ENCODE results near the gene UAP1L1. TPM values are rescaled to one million over a fixed set of nuclear protein-coding genes. Genes with fewer than 3 reads are reported as not detected.

The UAP1L1 gene
- total RNA-seq, 2 donors from 2014 or later, result 2.6 to 4.5 TPM

DNA sequence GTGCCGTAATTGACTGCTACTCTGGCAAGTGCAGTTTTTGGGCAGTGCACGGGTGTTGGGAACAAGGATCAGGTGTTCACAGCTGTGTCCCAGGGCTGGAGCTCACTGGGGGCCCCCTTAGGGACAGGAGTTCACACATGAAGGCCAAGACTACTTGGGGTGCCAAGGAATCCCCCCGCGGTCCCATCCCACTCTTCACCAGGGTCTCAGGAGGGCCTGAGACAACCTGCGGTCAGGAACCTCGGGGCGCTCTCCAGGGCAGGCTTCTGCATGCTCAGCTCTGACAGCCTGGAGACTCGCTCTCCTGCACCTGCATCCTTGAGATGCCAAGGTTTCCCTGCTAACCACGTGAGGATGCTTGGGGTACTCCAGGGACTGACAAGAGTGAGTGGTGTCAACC, 7.2 kb downstream of the UAP1L1 start:
- peaks cover 10% of the 10 kb centered on the region for H3K27me3 Mint-ChIP-seq (ENCODE audit: insufficient read depth)
- H3K4me3 Mint-ChIP-seq, result no peak overlapping the region
- no peak overlapping the region for H3K27ac Mint-ChIP-seq
- H3K9me3 Mint-ChIP-seq, result no peaks in the 10 kb centered on the region
- no peak overlapping the region for H3K4me3 ChIP-seq (ENCODE audit: low read length)
- no peak for DNase-seq
- peaks cover 7% of the 10 kb centered on the region for H3K27me3 ChIP-seq (ENCODE audit: control insufficient read depth, insufficient read depth, low read length, poor library complexity, severe bottlenecking)
- no peaks in the 10 kb centered on the region for H3K9me3 ChIP-seq (ENCODE audit: control insufficient read depth, low read length)
- TF ChIP-seq, protein P1, sequence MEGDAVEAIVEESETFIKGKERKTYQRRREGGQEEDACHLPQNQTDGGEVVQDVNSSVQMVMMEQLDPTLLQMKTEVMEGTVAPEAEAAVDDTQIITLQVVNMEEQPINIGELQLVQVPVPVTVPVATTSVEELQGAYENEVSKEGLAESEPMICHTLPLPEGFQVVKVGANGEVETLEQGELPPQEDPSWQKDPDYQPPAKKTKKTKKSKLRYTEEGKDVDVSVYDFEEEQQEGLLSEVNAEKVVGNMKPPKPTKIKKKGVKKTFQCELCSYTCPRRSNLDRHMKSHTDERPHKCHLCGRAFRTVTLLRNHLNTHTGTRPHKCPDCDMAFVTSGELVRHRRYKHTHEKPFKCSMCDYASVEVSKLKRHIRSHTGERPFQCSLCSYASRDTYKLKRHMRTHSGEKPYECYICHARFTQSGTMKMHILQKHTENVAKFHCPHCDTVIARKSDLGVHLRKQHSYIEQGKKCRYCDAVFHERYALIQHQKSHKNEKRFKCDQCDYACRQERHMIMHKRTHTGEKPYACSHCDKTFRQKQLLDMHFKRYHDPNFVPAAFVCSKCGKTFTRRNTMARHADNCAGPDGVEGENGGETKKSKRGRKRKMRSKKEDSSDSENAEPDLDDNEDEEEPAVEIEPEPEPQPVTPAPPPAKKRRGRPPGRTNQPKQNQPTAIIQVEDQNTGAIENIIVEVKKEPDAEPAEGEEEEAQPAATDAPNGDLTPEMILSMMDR (conservative IDR thresholded peaks at IDR 0.05), result no peak
- H3K9ac ChIP-seq (ENCODE audit: extremely low read depth, low read length, poor library complexity, severe bottlenecking), result no peak overlapping the region
- H3K4me1 ChIP-seq (ENCODE audit: control insufficient read depth, insufficient read depth, low read length), result no peaks in the 10 kb centered on the region
- 81 to 84% methylated on average over 9 of the region's 9 CpGs for WGBS, 2 experiments (ENCODE audit: insufficient coverage in 1 of 2, insufficient read length in 1 of 2)
- H3K27ac ChIP-seq (ENCODE audit: low read depth, low read length), result no peak overlapping the region
- peaks cover 10% of the 10 kb centered on the region for H3K4me1 Mint-ChIP-seq
- peaks cover 11% of the 10 kb centered on the region for H3K36me3 Mint-ChIP-seq (ENCODE audit: low read depth)
- H3K36me3 ChIP-seq (ENCODE audit: control insufficient read depth, insufficient read depth, low read length), result peaks cover 11% of the 10 kb centered on the region

DNA sequence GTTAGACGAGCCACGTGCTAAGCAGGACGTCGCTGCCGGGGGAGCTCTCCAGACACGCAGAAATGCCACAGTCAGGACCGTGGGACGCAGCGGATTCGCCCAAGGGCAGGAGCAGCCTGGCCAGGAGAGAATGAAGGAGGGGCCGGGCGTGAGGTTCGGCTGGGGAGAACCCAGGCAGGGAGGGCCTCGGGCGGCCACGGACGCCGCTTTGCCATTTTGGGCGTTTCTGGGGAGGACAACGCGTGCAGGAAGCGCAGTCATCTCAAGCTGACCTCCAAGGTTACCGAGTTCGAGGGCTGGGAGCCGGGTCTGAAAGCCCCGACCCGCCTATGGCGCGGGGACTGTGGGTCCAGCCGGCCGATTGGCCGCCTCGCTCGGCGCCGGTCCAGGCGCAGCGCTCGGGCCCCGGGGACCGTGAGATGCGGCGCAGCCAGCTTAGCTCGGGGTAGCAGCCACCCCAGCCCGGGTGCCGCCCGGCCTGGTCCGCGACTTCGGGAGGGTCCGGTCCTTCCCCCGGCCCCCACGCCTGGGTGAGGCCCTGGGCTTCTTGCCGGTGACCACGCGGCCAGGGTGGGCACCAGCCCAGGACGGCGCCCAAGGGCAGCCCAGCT, 8.7 kb downstream of the UAP1L1 start:
- peaks cover 10% of the 10 kb centered on the region for H3K4me1 Mint-ChIP-seq
- H3K9me3 Mint-ChIP-seq, result no peaks in the 10 kb centered on the region
- Histone ChIP-seq H3K36me3 (ENCODE audit: control insufficient read depth, insufficient read depth, low read length) (peaks cover 14% of the 10 kb centered on the region), H3K27me3 (ENCODE audit: control insufficient read depth, insufficient read depth, low read length, poor library complexity, severe bottlenecking) (no peaks in the 10 kb centered on the region), H3K9ac (ENCODE audit: extremely low read depth, low read length, poor library complexity, severe bottlenecking) (no peak overlapping the region), H3K4me3 (ENCODE audit: low read length) (peak overlapping the region; percentile 95), H3K27ac (ENCODE audit: low read depth, low read length) (peak overlapping the region; percentile 38), H3K9me3 (ENCODE audit: control insufficient read depth, low read length) (no peaks in the 10 kb centered on the region), H3K4me1 (ENCODE audit: control insufficient read depth, insufficient read depth, low read length) (no peaks in the 10 kb centered on the region)
- peaks cover 15% of the 10 kb centered on the region for H3K36me3 Mint-ChIP-seq (ENCODE audit: low read depth)
- H3K27ac Mint-ChIP-seq, result peak overlapping the region; percentile 46
- peak; percentile 74 for DNase-seq
- TF ChIP-seq, protein P1 (conservative IDR thresholded peaks at IDR 0.05), result no peak
- peaks cover 6% of the 10 kb centered on the region for H3K27me3 Mint-ChIP-seq (ENCODE audit: insufficient read depth)
- WGBS, 2 experiments (ENCODE audit: insufficient coverage in 1 of 2, insufficient read length in 1 of 2), result 8 to 11% methylated on average over 51 to 58 of the region's 58 CpGs
- peak overlapping the region; percentile 75 for H3K4me3 Mint-ChIP-seq

DNA sequence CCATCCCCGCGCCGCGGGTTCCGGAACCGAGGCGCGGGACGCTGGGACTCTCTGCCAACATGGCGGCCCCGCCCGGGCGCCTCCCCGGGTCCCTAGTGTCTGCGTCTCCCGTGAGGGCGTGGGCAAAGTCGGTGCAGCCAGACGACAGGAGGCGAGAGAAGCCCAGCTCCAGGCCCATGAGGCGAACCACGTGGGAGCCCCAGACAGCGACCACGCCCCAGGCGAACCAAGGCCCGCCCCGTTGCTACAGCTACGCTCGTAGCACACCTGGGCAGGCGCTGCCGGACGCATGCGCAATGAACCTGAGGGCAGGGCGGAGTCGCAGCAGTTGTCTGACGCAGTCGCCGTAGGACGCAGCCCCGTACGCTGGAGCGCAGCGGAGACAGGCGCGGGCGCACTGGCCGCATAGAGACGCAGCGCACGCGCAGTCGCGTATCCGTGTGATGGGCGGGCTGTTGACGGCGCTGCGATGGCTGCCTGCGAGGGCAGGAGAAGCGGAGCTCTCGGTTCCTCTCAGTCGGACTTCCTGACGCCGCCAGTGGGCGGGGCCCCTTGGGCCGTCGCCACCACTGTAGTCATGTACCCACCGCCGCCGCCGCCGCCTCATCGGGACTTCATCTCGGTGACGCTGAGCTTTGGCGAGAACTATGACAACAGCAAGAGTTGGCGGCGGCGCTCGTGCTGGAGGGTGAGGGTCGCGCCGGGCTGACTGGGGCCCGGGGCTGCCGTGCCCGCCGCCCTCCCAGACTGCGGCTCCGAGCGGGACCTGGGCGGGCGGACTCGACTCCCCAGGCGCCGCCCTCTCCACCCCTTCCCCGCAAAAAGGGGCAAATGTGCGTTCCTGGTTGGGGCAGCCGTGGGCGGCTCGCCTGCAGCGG, 9.5 kb downstream of the UAP1L1 start, which contains the start of gene MAN1B1:
Gene MAN1B1 (plus strand): TSS at position 455 of the 878 bp plus-strand sequence. CDS start 15 bp downstream, at position 470.
- peaks cover 18% of the 10 kb centered on the region for H3K36me3 ChIP-seq (ENCODE audit: control insufficient read depth, insufficient read depth, low read length)
- no peaks in the 10 kb centered on the region for H3K27me3 ChIP-seq (ENCODE audit: control insufficient read depth, insufficient read depth, low read length, poor library complexity, severe bottlenecking)
- H3K9me3 ChIP-seq (ENCODE audit: control insufficient read depth, low read length), result no peaks in the 10 kb centered on the region
- peak within 1 kb of the TSS; percentile 49 for H3K27ac ChIP-seq (ENCODE audit: low read depth, low read length)
- no peaks in the 10 kb centered on the region for H3K9me3 Mint-ChIP-seq
- TF ChIP-seq, protein P1 (conservative IDR thresholded peaks at IDR 0.05), result no peak
- no peaks in the 10 kb centered on the region for H3K4me1 ChIP-seq (ENCODE audit: control insufficient read depth, insufficient read depth, low read length)
- peaks cover 18% of the 10 kb centered on the region for H3K36me3 Mint-ChIP-seq (ENCODE audit: low read depth)
- peak; percentile 99 for DNase-seq
- peak within 1 kb of the TSS; percentile 85 for H3K27ac Mint-ChIP-seq
- H3K27me3 Mint-ChIP-seq (ENCODE audit: insufficient read depth), result peaks cover 6% of the 10 kb centered on the region
- H3K4me1 Mint-ChIP-seq, result peaks cover 10% of the 10 kb centered on the region
- H3K4me3 Mint-ChIP-seq, result peak within 1 kb of the TSS; percentile 75
- H3K9ac ChIP-seq (ENCODE audit: extremely low read depth, low read length, poor library complexity, severe bottlenecking), result peak within 1 kb of the TSS; percentile 60
- WGBS, 2 experiments (ENCODE audit: insufficient coverage in 1 of 2, insufficient read length in 1 of 2), result 0% methylated on average over 64 to 101 of the region's 101 CpGs
- H3K4me3 ChIP-seq (ENCODE audit: low read length), result peak within 1 kb of the TSS; percentile 95
